ENCODE measurements around the gene PUS7L.
"Not testable (repeated sequence)": the region's sequence is repeated elsewhere in the genome, so short reads cannot be mapped to it uniquely, and the experiment has no call there.

PUS7L gene

DNA sequence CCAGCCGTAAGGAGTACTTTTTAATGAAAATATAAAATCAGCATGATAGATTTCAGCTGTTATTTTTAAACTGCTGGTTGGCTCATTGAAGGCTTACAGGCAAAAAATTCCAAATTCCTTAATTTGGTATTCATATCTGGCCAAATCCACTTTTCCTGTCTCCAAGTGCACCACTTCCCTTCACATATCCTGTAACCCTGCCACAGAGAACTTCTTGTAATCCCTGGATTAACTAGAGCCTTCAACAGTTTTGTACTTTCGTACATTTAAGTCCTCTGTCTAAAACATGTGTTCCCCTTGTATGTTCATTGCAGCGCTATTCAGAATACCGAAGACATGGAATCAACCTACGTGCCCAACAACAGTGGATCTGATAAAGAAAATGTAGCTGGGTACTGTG lies 9.6 kb downstream of the PUS7L start:
- FAIRE-seq: no peak

DNA sequence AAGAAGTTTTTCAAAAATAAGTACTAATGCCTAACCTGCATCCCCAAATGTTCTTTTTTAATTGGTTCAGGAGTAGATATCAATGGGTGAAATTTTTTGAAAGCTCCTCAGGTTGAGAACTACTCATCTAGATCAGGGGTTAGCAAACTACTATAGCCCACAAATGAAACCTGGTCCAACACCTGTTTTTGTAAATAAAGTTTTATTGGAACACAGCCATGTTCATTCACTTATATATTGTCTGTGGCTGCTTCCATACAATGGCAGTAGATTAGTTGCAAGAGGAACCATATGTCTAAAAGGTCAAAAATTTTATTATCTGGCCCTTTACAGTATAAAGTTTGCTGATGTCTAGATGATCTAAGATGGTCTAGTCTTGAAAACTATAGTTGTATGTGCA lies 13.8 kb downstream of the PUS7L start:
- FAIRE-seq: no peak

DNA sequence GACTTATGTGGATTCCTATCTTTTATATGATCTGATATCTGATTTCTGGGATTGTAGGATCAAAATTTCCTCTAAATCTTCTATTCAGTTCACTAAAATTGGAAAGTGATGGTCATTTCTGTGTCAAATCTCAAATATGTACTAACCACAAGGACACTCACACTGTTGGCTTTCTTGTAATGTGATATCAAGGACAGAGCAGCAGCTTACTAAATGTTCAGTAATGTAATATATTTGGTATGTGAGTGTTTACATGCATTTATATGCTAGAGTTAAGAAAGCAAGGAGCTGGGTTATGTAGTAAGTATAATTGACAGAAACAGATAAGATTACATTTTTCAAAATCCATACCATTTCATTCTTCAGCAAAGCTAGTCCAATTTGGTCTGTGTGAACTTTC lies 16.5 kb downstream of the PUS7L start:
- no peak for FAIRE-seq

- FAIRE-seq: no peak
Measured at GRCh38 chr12:43740511-43741100, 18.0 kb downstream of the PUS7L start.

GRCh38 chr12:43737646-43738045 lies 20.9 kb downstream of the PUS7L start:
- FAIRE-seq: no peak

GRCh38 chr12:43736927-43737440 lies 21.6 kb downstream of the PUS7L start:
- FAIRE-seq: no peak

GRCh38 chr12:43733687-43734086 lies 24.9 kb downstream of the PUS7L start:
- no peak for FAIRE-seq

- no peak for FAIRE-seq
Measured at GRCh38 chr12:43730283-43730682, 28.3 kb downstream of the PUS7L start.

- FAIRE-seq: no peak
Measured at GRCh38 chr12:43728698-43729097, 29.9 kb downstream of the PUS7L start.

GRCh38 chr12:43728117-43728516 lies 30.5 kb downstream of the PUS7L start:
- FAIRE-seq: peak; percentile 97

DNA sequence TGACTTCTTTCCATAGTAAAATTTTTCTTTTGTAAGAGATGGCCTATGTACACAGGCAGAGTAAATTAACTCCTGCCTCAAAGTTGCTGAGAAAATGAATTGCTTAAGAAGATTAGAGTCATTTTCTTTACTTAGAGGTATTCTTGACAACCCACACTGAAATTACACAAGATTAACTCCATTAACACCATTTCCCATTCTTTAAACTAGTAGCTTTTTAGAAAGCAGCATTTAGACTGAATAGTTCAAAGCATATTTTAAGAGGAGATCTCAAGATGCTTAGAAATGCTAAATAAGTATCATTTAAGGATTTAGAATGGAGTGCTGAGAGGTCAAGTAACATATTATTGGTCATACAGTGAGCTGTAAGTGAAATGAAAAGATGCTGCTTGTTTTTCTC lies 35.5 kb downstream of the PUS7L start:
- FAIRE-seq: no peak

DNA sequence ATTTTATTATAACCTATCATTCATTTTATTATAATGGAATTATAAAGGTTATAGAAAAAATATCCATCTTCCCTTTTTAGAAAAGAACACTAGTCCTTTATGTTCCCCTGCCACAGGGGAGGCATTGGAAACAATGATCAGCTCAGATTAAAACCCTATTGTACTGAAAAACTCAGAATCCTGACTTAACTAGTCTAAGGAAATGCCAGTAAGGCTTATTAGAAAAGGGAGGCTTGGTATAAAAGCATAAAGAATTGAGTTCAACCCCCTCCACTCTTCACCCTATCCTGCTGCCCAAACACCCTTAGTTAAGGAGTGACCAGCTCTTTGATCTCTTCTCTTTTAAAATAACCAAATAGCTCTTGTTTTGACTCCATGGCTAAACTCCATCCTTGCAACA lies 36.0 kb downstream of the PUS7L start:
- FAIRE-seq: no peak

- no peak for FAIRE-seq
Measured at GRCh38 chr12:43711348-43711747, 47.2 kb downstream of the PUS7L start.

DNA sequence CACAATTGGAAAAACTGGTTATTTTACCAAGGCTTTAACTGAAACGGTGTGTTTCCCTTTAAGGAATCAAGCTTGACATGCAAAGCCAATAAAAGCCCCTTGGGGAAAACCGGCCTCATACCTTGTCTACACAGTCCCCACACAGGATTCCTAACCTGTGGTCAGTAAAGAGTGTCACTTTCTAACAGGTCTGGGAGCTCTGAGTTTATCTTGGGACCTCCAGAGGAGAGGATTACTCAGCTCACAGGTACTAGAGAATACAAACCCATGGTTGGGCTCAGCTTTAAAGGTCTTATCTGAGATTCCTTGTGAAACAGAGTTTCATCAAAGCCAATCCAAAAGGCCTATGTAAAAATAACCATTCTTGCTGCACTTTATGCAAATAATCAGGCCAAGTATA lies 54.8 kb downstream of the PUS7L start:
- FAIRE-seq: not testable (repeated sequence)

DNA sequence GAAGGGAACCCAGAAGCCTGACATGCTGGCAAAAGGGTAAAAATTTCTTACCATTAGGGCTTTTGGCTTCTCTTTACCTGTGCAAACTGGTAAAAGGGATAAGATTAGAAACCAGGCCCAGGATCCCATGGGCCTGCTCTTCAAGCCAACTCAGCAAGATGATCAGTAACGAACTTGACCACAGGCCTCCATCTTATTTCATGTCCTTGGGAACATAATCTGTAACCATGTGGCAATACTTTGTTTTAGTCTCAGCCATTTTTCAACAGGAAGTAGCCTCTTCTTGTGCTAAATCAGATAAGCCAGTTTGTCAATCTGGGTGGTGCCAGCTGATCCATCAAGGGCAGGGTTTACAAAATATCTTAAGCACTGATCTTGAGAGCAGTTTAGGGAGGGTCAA lies 57.4 kb downstream of the PUS7L start:
- not testable (repeated sequence) for FAIRE-seq

GRCh38 chr12:43696154-43696553 lies 62.4 kb downstream of the PUS7L start:
- FAIRE-seq: no peak

GRCh38 chr12:43694879-43695278 lies 63.7 kb downstream of the PUS7L start:
- FAIRE-seq: no peak

DNA sequence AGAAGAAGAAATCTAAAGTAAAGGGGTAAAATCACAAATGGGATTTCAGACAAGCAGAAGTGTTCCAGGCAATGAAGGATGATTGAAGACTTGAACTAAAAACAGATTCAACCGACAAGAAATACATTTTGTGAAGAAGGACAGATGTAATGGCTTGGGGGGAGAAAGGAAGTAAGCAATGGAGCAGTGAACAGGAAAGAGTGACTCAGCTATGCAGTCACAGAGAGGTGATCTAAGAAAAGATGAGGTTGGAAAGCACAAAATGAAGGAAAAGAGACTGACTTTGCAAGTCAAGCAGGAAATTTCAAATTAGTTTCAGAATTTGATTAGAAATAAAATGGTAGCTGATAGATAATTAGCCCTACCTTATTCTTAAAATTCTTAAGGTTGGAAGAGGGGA lies 66.5 kb downstream of the PUS7L start:
- FAIRE-seq: no peak

DNA sequence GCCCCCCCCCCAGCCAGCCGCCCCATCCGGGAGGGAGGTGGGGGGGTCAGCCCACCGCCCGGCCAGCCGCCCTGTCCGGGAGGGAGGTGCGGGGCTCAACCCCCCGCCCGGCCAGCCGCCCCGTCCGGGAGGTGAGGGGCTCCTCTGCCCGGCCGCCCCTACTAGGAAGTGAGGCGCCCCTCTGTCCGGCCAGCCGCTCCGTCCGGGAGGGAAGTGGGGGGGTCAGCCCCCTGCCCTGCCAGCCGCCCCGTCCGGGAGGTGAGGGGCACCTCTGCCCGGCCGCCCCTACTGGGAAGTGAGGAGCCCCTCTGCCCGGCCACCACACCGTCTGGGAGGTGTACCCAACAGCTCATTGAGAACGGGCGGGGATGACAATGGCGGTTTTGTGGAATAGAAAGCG lies 73.1 kb downstream of the PUS7L start:
- not testable (repeated sequence) for FAIRE-seq

- FAIRE-seq: no peak
Measured at GRCh38 chr12:43676183-43676813, 82.3 kb downstream of the PUS7L start.

DNA sequence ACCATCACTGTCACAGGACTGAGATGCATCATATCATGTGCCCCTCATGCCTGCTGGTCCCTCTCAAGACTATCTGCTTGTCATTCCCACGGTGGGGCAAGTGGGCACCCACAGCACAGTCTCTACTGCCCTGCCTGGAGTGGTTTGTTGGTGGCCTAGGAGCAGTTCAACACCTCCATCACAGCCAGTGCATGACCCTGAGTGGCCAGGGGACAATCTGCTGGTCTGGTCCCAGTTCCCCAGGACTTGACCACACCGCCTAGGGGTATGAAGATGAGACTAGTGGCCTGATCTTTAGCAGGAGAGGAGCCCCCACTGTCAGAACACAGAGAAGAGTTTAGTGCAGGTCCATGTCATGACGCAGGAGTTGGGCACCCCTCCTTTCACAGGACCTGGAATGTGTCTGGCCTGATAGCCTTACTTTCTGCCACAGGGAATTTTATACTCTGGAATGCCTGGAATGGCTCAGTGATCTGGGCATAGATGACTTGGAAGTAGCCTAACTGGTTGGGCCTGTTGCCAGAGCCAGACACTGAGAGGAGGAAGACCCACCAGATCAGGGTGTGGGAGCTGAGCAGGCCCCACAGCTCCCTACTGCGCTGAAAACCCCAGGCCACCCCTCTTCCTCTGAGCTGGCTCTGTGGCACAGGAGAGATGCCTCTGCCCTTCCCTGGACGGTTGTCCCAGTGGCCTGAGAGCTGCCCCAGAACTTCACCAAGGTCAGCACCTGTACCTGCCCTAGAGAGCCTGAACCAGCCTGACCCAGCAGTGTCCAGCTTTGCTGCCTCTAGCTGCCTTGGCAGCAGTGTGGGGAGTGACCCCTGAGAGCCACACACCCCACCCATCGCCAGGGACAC lies 83.3 kb downstream of the PUS7L start:
- no peak for FAIRE-seq

GRCh38 chr12:43669373-43669772 lies 89.2 kb downstream of the PUS7L start:
- no peak for FAIRE-seq
